K562 (cell line): ENCODE measurements around the gene ZNF689. TPM values are rescaled to one million over a fixed set of nuclear protein-coding genes. Genes with fewer than 3 reads are reported as not detected.

Source experiments
- CBFB ChIP-seq: sonication (generic); formaldehyde crosslinking; IDR thresholded peaks from 2 replicates; pipeline ENCODE4 v1.4.0; 2020; ENCODE audit warnings: mild to moderate bottlenecking, missing genetic modification reagents
- CCNT2 ChIP-seq: IDR thresholded peaks from 2 replicates; pipeline ENCODE4 v1.6.1; 2011; ENCODE audit warnings: borderline replicate concordance, low read depth, mild to moderate bottlenecking, moderate library complexity, mixed read lengths, low read length; ENCODE audit not compliant: insufficient read length; ENCODE audit errors: extremely low read depth
- EZH2 ChIP-seq: IDR thresholded peaks from 2 replicates; pipeline ENCODE4 v1.6.1; 2012; ENCODE audit warnings: low read depth, mild to moderate bottlenecking, inconsistent platforms, low read length, borderline replicate concordance
- FOXJ3 ChIP-seq: sonication (generic); formaldehyde crosslinking; IDR thresholded peaks from 2 replicates; pipeline ENCODE4 v1.4.0; 2020; ENCODE audit warnings: mild to moderate bottlenecking, missing genetic modification reagents
- FOXK2 ChIP-seq, 2 experiments: fragments of 450-650 bp; IDR thresholded peaks in 1 of 2; conservative IDR thresholded peaks in 1 of 2; 2 replicates each; pipeline ENCODE4 v1.6.1; 2016; ENCODE audit warnings: low read depth in 2 of 2, mild to moderate bottlenecking in 1 of 2
- HDAC2 ChIP-seq: fragments of 450-650 bp; IDR thresholded peaks from 2 replicates; pipeline ENCODE4 v1.6.1; 2016; ENCODE audit warnings: mild to moderate bottlenecking
- ILF3 ChIP-seq: fragments of 450-650 bp; IDR thresholded peaks from 2 replicates; pipeline ENCODE4 v1.6.1; 2018; ENCODE audit warnings: antibody characterized with exemption, mild to moderate bottlenecking, moderate library complexity, borderline replicate concordance
- POLR3A ChIP-seq: IDR thresholded peaks from 2 replicates; pipeline ENCODE4 v1.6.1; 2011; ENCODE audit warnings: borderline replicate concordance, mild to moderate bottlenecking, moderate library complexity; ENCODE audit not compliant: insufficient read length, insufficient read depth; ENCODE audit errors: extremely low read depth
- RFX5 ChIP-seq: IDR thresholded peaks from 2 replicates; pipeline ENCODE4 v1.6.1; 2011; ENCODE audit warnings: low read depth, mild to moderate bottlenecking, improper control_type of control experiment, low read length
- ZBTB8A ChIP-seq: fragments of 450-650 bp; IDR thresholded peaks from 2 replicates; pipeline ENCODE4 v1.6.1; 2018; ENCODE audit warnings: mild to moderate bottlenecking, moderate library complexity; ENCODE audit not compliant: partially characterized antibody
- ZNF146 ChIP-seq: IDR thresholded peaks from one replicate; pipeline ENCODE4 v1.6.1; 2018; ENCODE audit warnings: missing compliant biosample characterization; ENCODE audit not compliant: unreplicated experiment
- ZNF23 ChIP-seq: fragments of 250-450 bp; sonication (Bioruptor Pico); IDR thresholded peaks from 2 replicates; pipeline ENCODE4 v1.4.0; 2020; ENCODE audit warnings: mild to moderate bottlenecking
- ZNF584 ChIP-seq: fragments of 200-800 bp; sonication (Bioruptor generic); IDR thresholded peaks from 2 replicates; pipeline ENCODE4 v1.6.1; 2016; ENCODE audit warnings: low read depth, mild to moderate bottlenecking, missing genetic modification characterization, missing compliant biosample characterization
- ZNF717 ChIP-seq: fragments of 250-450 bp; sonication (Bioruptor Pico); IDR thresholded peaks from 2 replicates; pipeline ENCODE4 v1.5.0; 2021
- ZNF76 ChIP-seq: fragments of 250-450 bp; sonication (Bioruptor Pico); IDR thresholded peaks from 2 replicates; pipeline ENCODE4 v1.4.0; 2020; ENCODE audit warnings: mild to moderate bottlenecking, moderate library complexity, borderline replicate concordance
- polyA plus RNA-seq, 8 experiments: library from polyadenylated mRNA; depleted of rRNA in 4 of 8; stranded (reverse) in 5 of 8; unstranded in 3 of 8; fragments of >200 nt; fragmentation: Nextera tagmentation in 2 of 8; fragmentation: Illumina TruSeq in 1 of 8; extraction: Ambion mirVana in 2 of 8; extraction: Trizol in 1 of 8; gene quantifications; 2 replicates each; pipeline versions ENCODE4 v1.2.1 to v1.2.3, GENCODE V29; 2011 to 2014; ENCODE audit warnings: inconsistent platforms in 1 of 8, missing spikeins in 1 of 8
- total RNA-seq, 7 experiments: library from RNA; depleted of rRNA in 6 of 7; stranded (reverse); fragments of >200 nt in 6 of 7; fragmentation: Illumina TruSeq in 2 of 7; extraction: Trizol in 2 of 7; gene quantifications; 2 replicates each; pipeline versions ENCODE4 v1.2.1 to v1.2.3, GENCODE V29; 2011 to 2021; ENCODE audit warnings: low replicate concordance in 1 of 7
- TF ChIP-seq, protein P1 (sequence below): sonication (generic); IDR thresholded peaks from 2 replicates; pipeline ENCODE4 v1.6.1; 2016
- TF ChIP-seq, protein P2 (sequence below): fragments of 250-450 bp; sonication (Bioruptor Pico); IDR thresholded peaks from 2 replicates; pipeline ENCODE4 v1.5.0; 2020; ENCODE audit warnings: mild to moderate bottlenecking, borderline replicate concordance
- TF ChIP-seq, protein P3 (sequence below): IDR thresholded peaks from 3 replicates; pipeline ENCODE4 v1.6.1; 2011; ENCODE audit warnings: borderline replicate concordance, mild to moderate bottlenecking, moderate library complexity; ENCODE audit not compliant: insufficient read length; ENCODE audit errors: extremely low read depth

The ZNF689 gene
- total and polyA plus RNA-seq, 9 of the 15 experiments (the other 6 are each of a cell fraction or from before 2014, with no cell fraction given), result 5.4 to 15.4 (median 10.8) TPM

DNA sequence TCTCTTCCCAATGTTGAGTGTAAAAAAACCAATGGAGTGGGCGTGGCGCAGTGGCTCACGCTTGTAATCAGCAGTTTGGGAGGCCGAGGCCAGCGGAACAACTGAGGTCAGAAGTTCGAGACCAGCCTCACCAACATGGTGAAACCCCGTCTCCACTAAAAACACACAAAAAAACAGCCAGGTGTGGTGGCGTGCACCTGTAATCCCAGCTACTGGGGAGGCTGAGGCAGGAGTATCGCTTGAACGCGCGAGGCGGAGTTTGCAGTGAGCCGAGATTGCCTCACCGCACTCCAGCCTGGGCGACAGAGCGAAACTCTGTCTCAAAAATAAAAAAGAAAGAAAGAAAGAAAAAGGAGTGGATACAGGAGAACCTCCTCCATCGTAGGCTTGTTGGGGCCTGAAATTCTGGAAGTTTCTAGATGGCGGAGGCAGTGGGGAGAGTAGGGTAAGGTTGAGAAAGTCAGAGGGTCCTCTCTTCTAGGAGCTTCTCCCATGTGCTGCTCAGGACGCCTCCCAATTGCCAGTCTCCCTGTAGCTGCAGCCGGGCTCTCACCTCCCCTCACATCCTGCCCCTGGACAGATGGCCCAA lies 51.3 kb downstream of the ZNF689 start (continued):
- TF ChIP-seq, protein P1, sequence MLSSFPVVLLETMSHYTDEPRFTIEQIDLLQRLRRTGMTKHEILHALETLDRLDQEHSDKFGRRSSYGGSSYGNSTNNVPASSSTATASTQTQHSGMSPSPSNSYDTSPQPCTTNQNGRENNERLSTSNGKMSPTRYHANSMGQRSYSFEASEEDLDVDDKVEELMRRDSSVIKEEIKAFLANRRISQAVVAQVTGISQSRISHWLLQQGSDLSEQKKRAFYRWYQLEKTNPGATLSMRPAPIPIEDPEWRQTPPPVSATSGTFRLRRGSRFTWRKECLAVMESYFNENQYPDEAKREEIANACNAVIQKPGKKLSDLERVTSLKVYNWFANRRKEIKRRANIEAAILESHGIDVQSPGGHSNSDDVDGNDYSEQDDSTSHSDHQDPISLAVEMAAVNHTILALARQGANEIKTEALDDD, result no peak
- TF ChIP-seq ZNF23 (CRISPR knock-in tag) (no peak), ILF3 (no peak), CCNT2 (no peak), FOXK2 (conservative IDR thresholded peaks at IDR 0.05 in 1 of 2, IDR thresholded peaks at IDR 0.05 in 1 of 2; ENCODE audit: low read depth in 2 of 2) (0 out of 4 replicates have a peak, but pooled peaks of 1 of the 2 experiments have one; percentile 21), ZBTB8A (no peak), CBFB (CRISPR knock-in tag) (no peak), RFX5 (no peak), ZNF76 (CRISPR knock-in tag) (no peak), ZNF146 (CRISPR knock-in tag) (no peak), ZNF584 (CRISPR knock-in tag) (no peak), HDAC2 (peak; percentile 51; the same call in 1 of the 2 replicates), ZNF717 (CRISPR knock-in tag) (no peak), EZH2 (no peak), FOXJ3 (no peak), POLR3A (peak; percentile 34)
- TF ChIP-seq, protein P2, sequence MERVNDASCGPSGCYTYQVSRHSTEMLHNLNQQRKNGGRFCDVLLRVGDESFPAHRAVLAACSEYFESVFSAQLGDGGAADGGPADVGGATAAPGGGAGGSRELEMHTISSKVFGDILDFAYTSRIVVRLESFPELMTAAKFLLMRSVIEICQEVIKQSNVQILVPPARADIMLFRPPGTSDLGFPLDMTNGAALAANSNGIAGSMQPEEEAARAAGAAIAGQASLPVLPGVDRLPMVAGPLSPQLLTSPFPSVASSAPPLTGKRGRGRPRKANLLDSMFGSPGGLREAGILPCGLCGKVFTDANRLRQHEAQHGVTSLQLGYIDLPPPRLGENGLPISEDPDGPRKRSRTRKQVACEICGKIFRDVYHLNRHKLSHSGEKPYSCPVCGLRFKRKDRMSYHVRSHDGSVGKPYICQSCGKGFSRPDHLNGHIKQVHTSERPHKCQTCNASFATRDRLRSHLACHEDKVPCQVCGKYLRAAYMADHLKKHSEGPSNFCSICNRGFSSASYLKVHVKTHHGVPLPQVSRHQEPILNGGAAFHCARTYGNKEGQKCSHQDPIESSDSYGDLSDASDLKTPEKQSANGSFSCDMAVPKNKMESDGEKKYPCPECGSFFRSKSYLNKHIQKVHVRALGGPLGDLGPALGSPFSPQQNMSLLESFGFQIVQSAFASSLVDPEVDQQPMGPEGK, result no peak
- TF ChIP-seq, protein P3, sequence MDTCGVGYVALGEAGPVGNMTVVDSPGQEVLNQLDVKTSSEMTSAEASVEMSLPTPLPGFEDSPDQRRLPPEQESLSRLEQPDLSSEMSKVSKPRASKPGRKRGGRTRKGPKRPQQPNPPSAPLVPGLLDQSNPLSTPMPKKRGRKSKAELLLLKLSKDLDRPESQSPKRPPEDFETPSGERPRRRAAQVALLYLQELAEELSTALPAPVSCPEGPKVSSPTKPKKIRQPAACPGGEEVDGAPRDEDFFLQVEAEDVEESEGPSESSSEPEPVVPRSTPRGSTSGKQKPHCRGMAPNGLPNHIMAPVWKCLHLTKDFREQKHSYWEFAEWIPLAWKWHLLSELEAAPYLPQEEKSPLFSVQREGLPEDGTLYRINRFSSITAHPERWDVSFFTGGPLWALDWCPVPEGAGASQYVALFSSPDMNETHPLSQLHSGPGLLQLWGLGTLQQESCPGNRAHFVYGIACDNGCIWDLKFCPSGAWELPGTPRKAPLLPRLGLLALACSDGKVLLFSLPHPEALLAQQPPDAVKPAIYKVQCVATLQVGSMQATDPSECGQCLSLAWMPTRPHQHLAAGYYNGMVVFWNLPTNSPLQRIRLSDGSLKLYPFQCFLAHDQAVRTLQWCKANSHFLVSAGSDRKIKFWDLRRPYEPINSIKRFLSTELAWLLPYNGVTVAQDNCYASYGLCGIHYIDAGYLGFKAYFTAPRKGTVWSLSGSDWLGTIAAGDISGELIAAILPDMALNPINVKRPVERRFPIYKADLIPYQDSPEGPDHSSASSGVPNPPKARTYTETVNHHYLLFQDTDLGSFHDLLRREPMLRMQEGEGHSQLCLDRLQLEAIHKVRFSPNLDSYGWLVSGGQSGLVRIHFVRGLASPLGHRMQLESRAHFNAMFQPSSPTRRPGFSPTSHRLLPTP, result peak; percentile 87
